Stimulated activated CD4-positive, alpha-beta T cell treated with anti-CD3 and anti-CD28 coated beads, TNF-alpha, amount 100 ng/mL, for 24 hours (primary cell): Measurements from ENCODE around the gene OR51M1.

Source experiments
- DNase-seq, 3 experiments: peaks; one replicate each; pipeline ENCODE4 v3.0.0-alpha.2; 2020; ENCODE audit warnings: low read depth in 3 of 3

OR51M1 gene

DNA sequence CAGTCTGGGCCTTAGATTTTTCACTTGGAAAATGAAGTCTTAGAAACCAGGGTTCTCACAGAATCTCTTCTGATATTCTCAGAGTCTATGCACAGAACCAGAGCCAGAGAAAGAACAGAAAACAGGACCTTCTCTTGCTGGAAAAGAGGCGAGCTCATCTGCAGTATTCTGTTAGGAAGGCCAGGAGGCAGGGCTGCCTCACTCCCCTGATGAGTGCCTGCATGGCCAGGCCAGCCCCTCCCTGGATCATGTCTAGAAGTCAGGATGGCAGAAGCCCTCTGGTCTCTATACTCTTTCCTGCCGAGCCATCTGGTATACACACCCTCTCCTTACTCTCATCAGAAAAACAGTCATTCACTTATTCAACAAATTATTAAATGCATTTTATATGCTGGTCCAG, 723 bp downstream of the OR51M1 start:
- no peak for DNase-seq

DNA sequence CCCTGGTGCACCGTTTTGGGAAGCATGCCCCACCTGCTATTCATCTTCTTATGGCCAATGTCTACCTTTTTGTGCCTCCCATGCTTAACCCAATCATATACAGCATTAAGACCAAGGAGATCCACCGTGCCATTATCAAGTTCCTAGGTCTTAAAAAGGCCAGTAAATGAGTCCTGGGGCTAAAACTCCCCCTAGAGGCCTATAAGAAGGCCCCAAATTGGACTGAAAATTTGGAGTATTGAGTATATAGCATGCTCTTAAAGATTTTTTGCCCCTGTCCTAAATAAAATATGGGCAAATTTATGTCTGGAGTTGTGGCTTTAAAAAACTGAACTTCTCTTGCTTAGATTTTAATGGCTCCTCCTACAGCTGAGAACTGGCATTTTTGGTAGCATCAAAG, 6.6 kb downstream of the OR51M1 start:
- DNase-seq, result no peak

DNA sequence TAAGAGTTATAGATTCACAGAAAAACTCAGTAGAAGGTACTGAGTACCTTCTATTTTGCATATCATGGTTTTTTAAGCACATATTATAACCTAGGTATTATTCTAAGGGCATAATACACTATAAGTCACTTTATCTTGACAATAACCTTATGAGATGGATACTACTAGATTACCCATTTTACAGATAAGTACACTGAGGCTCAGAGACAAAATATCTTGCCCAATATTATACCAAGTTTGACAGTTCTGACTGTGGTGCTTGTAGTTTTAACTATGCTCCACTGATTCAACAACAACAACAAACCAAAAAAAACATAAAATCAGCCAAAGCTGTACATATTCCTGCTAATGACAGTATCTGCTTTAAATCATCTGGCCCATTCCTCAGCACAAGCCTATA, 10.5 kb downstream of the OR51M1 start:
- no peak for DNase-seq

DNA sequence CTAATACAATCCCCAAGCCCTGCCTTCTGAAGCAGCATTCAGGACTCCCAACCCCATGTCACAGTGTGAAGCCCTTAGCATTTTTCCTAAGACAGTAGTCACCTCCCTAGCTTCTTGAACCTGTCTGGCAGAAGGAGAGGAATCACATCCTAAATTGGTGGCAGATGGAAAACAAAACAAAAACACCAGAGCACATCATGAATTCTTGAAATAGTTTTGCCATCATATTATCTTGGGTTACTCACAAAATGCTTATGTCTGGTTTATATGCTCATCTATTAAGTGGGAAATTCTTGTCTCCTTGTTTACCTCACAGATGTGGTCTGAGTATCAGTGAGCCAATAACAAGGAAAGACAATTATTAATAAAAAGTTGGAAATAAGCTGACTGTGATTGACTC, 15.3 kb downstream of the OR51M1 start:
- DNase-seq, result no peak

DNA sequence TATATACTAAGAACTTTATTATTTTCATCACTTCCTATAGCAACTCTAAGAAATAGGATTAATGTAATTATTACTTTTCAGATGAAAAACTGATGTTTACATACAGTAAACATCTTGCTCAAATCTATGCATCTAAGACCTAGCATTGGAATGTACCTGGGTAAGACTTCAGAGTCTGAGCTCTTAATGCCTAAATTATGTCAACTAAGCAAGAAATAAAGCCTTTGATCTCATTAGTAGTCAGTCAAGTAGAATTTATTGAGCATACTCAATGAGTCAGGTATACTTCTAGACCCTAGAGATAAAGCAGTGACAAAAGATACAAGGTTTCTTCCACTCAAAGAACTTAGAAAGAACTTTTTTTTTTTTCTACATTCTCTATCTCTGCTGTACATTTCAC, 21.6 kb downstream of the OR51M1 start:
- no peak for DNase-seq

DNA sequence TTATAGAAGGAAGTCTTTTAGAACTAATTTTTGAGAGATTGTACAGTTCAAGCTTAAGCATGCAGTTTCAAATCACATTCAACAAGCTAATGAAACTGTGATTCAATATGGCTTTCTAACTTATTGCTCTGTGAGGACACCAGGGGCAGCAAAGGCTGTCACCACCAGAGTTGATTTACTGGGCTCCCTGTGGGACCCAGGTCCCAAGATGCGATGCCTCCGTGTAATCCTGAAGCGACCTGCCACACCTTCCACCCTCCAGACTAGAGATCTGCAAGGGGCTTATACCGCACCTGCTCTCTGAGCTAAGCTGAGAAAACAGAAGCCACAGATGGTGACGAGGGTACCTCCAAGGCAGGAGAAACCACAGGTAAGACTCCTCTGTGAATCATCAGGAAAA, 37.4 kb downstream of the OR51M1 start:
- DNase-seq, result no peak

DNA sequence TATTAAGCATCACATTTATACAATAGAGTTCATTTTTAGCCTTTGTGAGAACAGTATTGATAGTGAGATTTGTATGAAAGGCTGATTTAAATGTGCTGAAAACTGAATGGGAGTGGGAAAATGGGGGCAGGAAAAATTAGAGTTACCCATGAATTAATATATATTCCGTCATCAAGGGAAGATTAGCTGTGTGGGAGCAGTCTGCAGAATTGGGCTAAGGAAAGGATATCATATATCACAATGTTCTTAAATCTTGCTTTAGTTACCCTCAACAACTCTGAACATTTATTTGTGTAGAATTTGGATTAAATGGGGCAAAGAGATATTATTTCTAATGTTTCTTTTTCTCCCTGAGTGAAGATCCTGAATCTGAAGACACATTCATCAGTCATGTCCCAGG, 38.2 kb downstream of the OR51M1 start, which contains the start of gene OR51Q1:
Gene OR51Q1 (plus strand): TSS at position 301 of the 400 bp plus-strand sequence. CDS start 90 bp downstream, at position 391.
- no peak for DNase-seq

DNA sequence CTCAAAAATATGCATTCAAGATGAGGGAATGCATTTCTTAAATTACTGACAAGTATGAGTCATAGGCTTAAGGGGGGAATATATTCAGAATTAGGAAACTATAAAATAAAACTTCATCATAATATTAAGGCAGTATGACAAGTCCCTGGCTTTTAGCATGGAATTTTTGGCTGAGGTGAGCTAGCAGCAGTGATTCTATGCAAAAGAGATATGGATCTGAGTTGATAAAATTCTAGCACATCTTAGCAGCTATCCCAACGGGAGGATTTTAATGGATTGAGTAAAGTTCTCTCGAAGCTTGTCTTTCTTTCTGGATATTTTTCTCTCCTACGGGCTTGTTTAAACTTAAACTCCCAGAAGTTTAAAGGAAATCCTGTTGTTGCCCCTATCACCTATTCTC, 39.5 kb downstream of the OR51M1 start:
- no peak for DNase-seq

DNA sequence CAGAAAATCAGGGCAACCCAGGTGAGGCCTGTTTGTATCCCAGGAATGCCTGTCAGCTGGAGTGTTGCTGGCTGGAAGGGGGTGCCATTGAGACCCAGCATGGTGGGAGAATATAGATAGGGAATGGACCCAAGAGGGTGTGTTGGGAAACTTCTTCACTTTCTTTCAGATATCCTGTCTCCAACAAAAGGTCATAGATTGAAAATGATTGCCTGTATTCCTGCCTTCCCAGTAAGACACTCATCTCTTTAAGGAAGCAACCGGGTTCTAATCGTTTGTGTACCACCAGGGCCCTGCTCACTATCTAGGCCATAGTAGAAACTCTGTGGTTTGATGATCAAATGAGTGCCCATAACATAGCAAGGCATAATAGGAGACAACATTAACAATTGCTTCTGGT, 57.8 kb downstream of the OR51M1 start, which contains the start of gene OR51I1:
Gene OR51I1 (minus strand): TSS at position 101 of the 400 bp plus-strand sequence. CDS start 0 bp downstream, at position 101.
- DNase-seq, result no peak
